Measurements from ENCODE around the gene LTB.

DNA sequence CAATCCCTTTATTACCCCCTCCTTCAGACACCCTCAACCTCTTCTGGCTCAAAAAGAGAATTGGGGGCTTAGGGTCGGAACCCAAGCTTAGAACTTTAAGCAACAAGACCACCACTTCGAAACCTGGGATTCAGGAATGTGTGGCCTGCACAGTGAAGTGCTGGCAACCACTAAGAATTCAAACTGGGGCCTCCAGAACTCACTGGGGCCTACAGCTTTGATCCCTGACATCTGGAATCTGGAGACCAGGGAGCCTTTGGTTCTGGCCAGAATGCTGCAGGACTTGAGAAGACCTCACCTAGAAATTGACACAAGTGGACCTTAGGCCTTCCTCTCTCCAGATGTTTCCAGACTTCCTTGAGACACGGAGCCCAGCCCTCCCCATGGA is 4.7 kb downstream of the LTB start:
- TF ChIP-seq, protein P1, sequence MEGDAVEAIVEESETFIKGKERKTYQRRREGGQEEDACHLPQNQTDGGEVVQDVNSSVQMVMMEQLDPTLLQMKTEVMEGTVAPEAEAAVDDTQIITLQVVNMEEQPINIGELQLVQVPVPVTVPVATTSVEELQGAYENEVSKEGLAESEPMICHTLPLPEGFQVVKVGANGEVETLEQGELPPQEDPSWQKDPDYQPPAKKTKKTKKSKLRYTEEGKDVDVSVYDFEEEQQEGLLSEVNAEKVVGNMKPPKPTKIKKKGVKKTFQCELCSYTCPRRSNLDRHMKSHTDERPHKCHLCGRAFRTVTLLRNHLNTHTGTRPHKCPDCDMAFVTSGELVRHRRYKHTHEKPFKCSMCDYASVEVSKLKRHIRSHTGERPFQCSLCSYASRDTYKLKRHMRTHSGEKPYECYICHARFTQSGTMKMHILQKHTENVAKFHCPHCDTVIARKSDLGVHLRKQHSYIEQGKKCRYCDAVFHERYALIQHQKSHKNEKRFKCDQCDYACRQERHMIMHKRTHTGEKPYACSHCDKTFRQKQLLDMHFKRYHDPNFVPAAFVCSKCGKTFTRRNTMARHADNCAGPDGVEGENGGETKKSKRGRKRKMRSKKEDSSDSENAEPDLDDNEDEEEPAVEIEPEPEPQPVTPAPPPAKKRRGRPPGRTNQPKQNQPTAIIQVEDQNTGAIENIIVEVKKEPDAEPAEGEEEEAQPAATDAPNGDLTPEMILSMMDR (IDR thresholded peaks at IDR 0.05; ENCODE audit: extremely low read depth in 1 of 2, insufficient read depth in 1 of 2, low read depth in 1 of 2, low read length in 2 of 2): no peak
- no peak for TF ChIP-seq POLR2AphosphoS5 (IDR thresholded peaks at IDR 0.05; ENCODE audit: insufficient read depth, low read depth, low read length)
- TF ChIP-seq POLR2A (IDR thresholded peaks at IDR 0.05; ENCODE audit: low read depth, low read length): no peak
